GM12878 (cell line): ENCODE results near the gene TRHDE. TPM values are rescaled to one million over a fixed set of nuclear protein-coding genes. Genes with fewer than 3 reads are reported as not detected.

Experiments used
- ATF3 ChIP-seq: IDR thresholded peaks from 2 replicates; pipeline ENCODE4 v1.6.1; 2011; ENCODE audit warnings: low read depth, mild to moderate bottlenecking, low read length, moderate library complexity, borderline replicate concordance; ENCODE audit errors: extremely low read depth
- BCL11A ChIP-seq: IDR thresholded peaks from 2 replicates; pipeline ENCODE4 v1.6.1; 2011; ENCODE audit warnings: low read depth, low read length
- CBFB ChIP-seq: IDR thresholded peaks from 2 replicates; pipeline ENCODE4 v1.6.1; 2016; ENCODE audit warnings: antibody characterized with exemption, low read depth
- E4F1 ChIP-seq: fragments of 450-650 bp; IDR thresholded peaks from 2 replicates; pipeline ENCODE4 v1.6.1; 2018; ENCODE audit warnings: borderline replicate concordance, mild to moderate bottlenecking; ENCODE audit not compliant: partially characterized antibody
- KAT2A ChIP-seq: conservative IDR thresholded peaks from 2 replicates; pipeline ENCODE4 v1.6.1; 2011; ENCODE audit warnings: low read depth, low read length; ENCODE audit not compliant: control insufficient read depth
- LARP7 ChIP-seq: fragments of 450-650 bp; IDR thresholded peaks from 2 replicates; pipeline ENCODE4 v1.6.1; 2017; ENCODE audit warnings: mild to moderate bottlenecking
- MLLT1 ChIP-seq: fragments of 450-650 bp; IDR thresholded peaks from 2 replicates; pipeline ENCODE4 v1.6.1; 2016; ENCODE audit warnings: mild to moderate bottlenecking
- PRDM15 ChIP-seq: fragments of 450-650 bp; formaldehyde crosslinking; IDR thresholded peaks from 2 replicates; pipeline ENCODE4 v1.4.0; 2020; ENCODE audit warnings: mild to moderate bottlenecking, moderate library complexity
- RAD51 ChIP-seq: fragments of 450-650 bp; IDR thresholded peaks from 2 replicates; pipeline ENCODE4 v1.6.1; 2016; ENCODE audit warnings: moderate library complexity, mild to moderate bottlenecking, inconsistent platforms
- polyA plus RNA-seq, 11 experiments: library from polyadenylated mRNA; depleted of rRNA in 4 of 11; unstranded in 6 of 11; stranded (reverse) in 5 of 11; fragments of >200 nt; fragmentation: Nextera tagmentation in 4 of 11; fragmentation: Illumina TruSeq in 1 of 11; extraction: Ambion mirVana in 4 of 11; extraction: Trizol in 1 of 11; gene quantifications; 1 replicate in 1 of 11; 2 replicates in 10 of 11; pipeline versions ENCODE4 v1.2.1 to v1.2.3, GENCODE V29; 2011 to 2016; ENCODE audit warnings: inconsistent platforms in 2 of 11, missing spikeins in 2 of 11, low read depth in 1 of 11
- total RNA-seq, 4 experiments: library from RNA; depleted of rRNA in 3 of 4; stranded (reverse); fragments of >200 nt in 3 of 4; fragmentation: Illumina TruSeq in 1 of 4; extraction: Trizol in 1 of 4; gene quantifications; 2 replicates each; pipeline versions ENCODE4 v1.2.1 to v1.2.3, GENCODE V29; 2013 to 2021

The TRHDE gene
- total and polyA plus RNA-seq, 10 of the 15 experiments (the other 5 are each of a cell fraction or from before 2014, with no cell fraction given): not detected

GRCh38 chr12:72574138-72574537, 302.0 kb downstream of the TRHDE start (continued):
- no peak for TF ChIP-seq PRDM15
- no peak for TF ChIP-seq RAD51
- TF ChIP-seq ATF3: no peak
- no peak for TF ChIP-seq CBFB
- no peak for TF ChIP-seq MLLT1
- TF ChIP-seq E4F1: no peak
- TF ChIP-seq LARP7: no peak
- TF ChIP-seq KAT2A: no peak
- no peak for TF ChIP-seq BCL11A
